ENCODE data around the gene IGLON5. TPM values are rescaled to one million over a fixed set of nuclear protein-coding genes. Genes with fewer than 3 reads are reported as not detected.

IGLON5 gene
- polyA plus RNA-seq, 3 donors, result 0.11 to 1.1 (median 0.28) TPM

DNA sequence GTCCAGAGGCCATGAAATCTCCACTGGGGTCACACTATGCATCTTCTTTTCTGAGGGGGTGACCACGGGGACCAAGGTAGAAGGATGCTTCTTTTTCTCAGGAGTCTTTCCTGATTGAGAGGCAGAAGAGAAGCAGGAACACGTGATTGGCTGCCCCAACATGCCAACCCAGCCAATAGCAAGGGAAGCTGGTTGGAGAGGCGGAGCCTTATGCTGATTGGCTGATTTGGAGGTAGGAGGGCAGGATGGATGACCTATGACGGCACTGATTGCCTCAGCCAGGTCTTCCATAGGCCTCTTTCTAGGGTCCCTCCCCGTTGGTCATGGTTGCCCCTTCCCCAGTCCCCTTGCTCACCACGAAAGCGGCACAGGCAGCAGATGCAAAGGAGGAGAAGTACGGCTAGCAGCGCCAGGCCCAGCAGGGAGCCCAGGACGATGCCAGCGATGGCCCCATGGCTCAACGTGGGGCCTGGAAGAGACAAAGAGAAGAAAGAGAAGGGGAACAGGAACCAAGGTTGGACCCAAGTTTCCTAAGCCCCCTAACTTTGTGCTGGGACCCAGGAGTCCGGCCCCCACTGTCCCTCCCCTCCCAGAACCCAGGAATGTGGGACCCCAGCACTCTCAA lies 22.5 kb downstream of the IGLON5 start:
- H3K27ac ChIP-seq (ENCODE audit: low read depth, low read length), result no peak overlapping the region
- 86 to 93% (median 91%) methylated on average over 11 to 13 of the region's 13 CpGs for WGBS, 3 donors

DNA sequence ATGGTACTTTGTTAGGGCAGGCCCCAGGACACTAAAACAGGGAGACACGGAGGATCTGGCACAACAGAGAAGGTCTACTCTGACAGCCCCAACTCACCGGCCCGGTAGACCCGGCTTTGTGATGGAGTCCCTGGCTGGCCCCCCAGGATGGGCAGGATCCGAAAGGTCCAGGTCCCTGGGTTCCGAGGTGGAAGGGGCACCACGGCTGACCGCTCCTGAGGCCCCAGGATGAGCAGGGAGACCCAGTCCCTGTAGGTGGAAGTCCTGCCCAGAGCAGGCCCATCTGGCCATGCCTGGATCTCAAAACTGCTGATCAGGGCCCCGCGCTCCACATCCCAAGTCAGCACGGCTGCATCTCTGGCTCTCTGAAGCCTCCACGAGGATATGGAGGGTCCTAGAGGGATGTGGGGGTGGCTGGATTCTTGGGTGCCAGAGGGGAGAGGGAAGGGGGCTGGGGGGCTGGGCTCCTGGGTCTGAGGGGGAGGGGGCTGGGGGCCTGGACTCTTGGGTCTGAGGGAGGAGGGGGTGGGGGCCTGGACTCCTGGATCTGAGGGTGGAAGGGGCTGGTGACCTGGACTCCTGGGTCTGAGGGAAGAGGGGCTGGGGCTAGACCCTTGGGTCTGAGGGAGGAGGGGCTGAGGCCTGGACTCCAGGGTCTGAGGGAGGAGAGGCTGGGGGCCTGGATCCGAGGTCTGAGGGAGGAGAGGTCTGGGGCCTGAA lies 25.9 kb downstream of the IGLON5 start:
- H3K27ac ChIP-seq (ENCODE audit: low read depth, low read length), result no peak overlapping the region
- 90 to 95% (median 93%) methylated on average over 13 of the region's 13 CpGs for WGBS, 3 donors

DNA sequence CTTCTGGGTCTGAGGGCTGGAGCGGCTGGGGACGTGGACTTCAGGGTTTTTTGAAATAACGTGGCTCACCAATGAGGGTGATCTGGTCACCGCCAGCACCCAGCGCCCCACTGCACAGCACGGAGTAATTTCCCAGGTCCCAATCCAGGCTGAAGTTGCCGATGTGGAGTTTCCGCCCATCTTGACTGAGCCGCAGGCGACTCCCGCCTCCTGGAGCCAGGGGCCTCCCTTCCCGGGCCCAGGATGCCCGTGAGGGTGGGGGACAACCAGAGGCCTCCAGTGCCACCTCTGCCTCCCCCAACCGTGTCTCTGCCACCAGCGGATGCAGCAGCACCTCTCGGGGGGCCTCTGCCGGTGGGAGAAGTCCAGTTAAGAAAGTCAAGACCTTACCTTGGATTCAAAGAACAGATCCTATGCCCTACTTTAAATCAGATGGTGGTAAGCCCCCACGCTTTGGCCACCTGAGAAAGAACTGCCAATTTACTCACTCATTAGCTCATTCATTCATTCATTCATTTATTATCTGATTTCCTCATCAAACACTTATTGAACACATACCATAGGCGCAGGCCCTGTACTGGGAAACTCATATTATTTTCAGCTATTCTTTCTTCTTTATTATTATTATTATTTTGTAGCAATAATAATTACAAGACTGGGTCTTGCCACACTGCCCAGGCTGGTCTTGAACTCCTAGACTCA lies 26.6 kb downstream of the IGLON5 start:
- no peak overlapping the region for H3K27ac ChIP-seq (ENCODE audit: low read depth, low read length)
- 80 to 91% (median 86%) methylated on average over 17 to 19 of the region's 19 CpGs for WGBS, 3 donors

DNA sequence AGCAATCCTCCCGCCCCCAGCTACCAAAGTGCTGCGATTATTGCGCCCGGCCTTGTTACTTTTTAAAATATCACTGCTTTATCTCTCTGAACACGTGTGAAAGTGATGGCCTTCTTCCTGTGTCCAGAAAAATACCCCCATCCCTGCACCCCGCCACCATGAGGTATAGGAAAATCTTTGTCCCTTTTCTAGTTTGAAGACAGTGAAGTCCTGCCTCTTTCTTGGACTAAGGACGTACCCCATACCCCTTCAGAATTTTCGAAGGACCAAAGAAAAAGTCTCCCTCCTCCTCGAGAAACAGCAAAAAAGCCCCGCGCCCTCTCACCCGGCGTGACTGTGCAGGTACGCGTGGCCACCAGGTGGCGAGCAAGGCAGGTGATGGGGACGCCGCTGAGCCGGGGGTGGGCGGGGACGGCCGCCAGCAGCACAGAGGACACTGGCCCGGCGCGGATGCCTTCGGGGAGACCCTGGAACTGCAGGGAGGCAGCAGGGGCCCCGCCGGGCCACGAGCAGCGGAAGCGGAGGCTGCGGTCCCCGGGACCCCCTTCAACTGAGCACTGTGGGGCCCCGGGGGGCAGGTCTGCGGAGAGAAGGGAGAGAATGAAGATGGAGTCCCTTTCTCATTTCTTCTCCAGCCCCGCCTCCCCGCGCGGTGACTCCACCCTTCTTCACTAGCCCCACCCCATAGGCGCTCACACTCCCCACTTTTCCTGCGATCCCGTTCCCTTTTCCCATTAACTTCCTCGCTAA lies 27.3 kb downstream of the IGLON5 start:
- no peak overlapping the region for H3K27ac ChIP-seq (ENCODE audit: low read depth, low read length)
- WGBS, 3 donors, result 4% methylated on average over 30 to 43 of the region's 43 CpGs

DNA sequence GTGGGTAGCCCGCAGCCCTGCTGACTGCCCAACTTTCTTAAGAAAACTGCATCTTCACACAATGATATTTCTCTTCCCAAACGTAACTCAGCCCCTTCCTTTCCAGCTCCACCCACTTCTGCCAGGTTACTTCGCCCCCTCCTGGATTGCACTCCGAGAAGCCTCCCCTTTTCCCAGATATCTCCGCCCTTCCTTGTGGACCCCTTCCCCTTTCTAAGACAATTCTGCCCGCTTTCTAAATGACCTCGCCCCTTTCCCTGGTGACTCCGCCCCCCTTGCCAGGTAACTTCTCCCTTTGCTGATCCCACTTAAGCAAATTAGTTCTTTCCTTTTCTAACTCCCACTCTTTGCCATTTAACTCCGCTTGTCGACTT lies 27.9 kb downstream of the IGLON5 start:
- WGBS, 3 donors, result 0 to 1% (median 0%) methylated on average over 10 of the region's 10 CpGs
- no peak overlapping the region for H3K27ac ChIP-seq (ENCODE audit: low read depth, low read length)

DNA sequence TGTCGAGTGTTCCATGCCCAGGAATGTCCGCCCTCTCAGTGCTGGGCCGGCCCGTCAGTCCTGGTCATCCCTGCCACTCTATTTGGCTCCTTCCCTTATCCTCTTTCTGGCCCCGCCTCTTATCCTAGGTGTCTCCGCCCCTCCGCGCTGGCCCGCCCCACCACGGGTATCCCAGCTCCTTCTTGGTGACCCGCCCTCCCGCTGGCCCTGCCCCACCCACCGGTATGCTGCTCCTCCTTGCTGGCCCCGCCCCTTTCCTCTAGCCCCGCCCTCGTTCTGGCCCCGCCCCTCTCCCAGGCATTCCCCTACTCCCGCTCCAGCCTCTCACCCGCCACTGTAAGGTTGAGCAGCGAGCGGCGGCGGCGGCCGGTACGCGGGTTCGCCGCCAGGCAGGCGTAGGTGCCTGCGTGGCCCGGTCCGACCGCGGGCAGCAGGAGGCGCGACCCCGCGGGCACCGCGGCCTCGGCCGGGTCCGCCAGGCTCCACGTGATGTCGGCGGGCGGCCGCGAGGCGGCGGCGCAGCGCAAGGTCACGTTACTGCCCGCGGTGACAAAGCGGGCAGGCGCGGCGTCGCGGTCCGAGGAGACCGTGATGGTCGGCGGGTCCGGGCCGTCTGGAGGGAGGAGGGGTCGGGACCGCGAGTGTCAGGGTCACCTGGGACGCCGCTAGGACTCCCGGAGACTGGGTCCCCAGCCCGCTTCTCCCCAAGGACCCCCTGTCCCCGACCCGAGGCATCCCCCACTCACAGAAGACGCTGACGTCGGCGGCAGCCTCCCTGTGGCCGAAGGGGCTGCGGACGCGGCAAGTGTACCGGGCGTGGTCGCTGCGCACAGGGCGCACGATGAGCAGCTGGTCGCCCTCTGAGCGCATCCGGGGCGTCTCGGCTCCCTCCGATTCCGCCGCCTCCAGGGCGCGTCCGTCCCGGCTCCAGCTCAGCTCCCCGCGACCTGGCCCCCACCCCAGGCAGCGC lies 28.5 kb downstream of the IGLON5 start:
- 0 to 4% (median 2%) methylated on average over 94 to 107 of the region's 107 CpGs for WGBS, 3 donors
- no peak overlapping the region for H3K27ac ChIP-seq (ENCODE audit: low read depth, low read length)

DNA sequence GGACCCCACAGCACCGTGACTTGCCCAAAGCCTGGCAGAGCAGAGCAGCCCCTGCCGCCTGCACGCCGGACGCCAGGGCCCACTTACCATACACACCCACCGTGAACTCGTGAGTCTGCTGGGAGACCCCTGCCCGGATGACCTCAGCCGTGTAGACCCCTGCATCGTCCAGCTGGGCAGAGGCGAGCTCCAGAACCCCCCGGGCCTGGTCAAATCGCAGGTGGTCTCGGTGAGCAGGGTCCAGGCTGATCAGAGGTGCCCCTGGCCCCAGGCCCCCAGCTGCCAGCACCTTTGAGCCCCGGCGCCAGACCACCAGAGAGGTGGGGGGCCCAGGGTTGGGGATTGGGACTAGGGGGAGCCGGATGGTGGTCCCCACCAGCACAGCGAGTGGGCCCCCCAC lies 29.6 kb downstream of the IGLON5 start:
- WGBS, 3 donors, result 90 to 96% (median 95%) methylated on average over 18 of the region's 18 CpGs
- H3K27ac ChIP-seq (ENCODE audit: low read depth, low read length), result no peak overlapping the region

DNA sequence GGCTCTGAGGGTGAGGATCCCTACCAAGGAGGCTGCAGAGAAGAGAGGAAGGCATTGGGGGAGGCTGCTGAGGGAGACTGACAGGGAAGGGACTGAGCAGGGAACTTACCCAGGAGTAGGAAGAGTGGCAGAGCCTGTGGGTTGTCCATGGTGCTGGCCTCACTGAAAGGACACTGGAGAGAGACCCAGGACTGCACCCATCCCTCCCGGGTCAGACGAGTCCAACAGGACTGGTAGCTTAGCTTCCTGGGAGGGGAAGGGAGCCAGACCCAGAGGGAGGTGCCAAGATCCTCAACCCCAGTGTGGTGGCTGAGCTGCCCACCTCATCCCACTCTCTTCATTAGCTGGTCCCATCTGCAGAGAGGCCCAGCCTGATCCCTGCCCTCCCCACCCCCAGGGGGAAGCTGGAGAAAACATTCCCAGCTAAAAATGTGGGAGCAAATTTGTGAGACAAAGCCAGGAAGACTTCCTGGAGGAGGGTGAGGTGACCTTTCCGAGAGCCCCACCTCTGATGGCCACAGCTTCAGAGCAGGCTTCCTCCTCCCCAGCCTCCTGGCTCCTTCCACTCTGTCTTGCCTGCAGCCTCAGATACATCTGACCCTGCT lies 30.6 kb downstream of the IGLON5 start, which contains the start of gene VSIG10L:
Gene VSIG10L, minus strand, starts transcription at position 164 of the 605 bp plus-strand sequence. Its CDS starts 15 bp downstream, at position 149.
- 47 to 100% (median 58%) methylated on average over 1 to 3 of the region's 3 CpGs for WGBS, 3 donors
- H3K27ac ChIP-seq (ENCODE audit: low read depth, low read length), result no peak within 1 kb of the TSS

DNA sequence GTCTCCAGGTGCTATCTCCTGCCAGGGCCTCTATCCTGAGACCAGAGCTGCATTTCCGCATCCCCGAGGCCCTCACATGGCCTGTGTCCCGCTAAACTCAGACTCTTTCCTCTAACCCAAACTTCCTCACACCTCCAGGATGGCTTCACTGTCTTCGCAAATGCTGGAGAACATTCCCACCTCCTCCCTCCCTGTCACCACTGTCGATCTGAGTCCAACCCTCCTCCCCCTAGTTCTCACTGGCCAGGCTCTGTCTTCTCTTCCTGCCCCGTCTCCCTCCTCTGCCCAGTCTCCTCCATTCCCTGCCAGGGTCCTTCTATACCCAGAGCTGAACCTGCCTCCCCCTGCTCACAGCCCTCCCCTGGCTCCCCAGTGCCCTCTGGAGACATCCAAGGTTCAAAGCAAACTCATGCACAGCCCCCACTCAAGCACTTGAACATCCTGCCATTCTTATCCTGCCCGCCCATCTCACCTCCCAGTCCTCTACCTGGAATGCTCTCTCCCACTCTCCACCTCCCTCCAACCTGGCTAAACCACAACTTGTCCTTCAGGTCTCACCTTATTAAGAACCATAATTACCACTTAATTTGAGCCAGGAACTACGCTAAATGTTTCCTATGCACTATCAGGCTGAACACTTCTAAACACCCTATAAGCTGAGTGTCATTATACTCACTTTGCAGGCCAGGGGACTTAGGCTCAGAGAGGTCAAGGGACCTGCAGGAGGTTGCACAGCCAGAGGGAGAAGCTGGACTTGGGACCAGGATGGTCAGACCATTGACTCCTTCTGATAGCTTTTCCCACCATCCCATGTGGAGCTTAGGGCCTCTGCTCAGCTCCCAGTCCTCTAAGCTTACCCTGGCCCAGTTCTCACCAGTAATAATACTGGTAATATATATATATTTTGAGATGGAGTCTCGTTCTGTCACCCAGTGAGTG lies 31.5 kb downstream of the IGLON5 start:
- WGBS, 3 donors, result 46 to 55% (median 50%) methylated on average over 9 of the region's 9 CpGs
- no peak overlapping the region for H3K27ac ChIP-seq (ENCODE audit: low read depth, low read length)

DNA sequence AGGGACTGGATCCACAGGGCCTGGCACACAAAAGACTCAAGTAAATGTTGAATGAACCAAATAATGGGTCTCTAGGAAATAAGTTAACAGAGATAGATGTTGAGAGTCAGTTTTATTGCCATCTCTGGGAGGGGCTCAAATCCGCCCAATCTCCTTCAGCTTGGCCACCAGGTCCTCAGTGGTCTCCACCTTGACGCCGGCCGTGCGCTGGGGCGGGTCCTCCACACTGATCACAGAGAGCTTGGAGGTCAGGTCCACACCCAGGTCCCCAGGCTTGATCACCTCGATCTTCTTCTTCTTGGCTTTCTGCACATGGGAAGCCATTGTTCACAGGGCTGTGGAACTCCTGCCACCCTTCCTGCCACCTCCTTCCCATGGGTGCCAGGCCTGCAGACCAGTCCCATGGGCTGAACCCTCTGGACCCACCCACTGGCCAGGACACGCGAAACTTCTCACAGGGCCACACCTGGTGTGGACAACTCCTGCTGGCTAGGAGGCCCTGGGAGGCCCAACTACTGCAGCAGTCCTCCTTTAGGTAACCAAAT lies 33.7 kb downstream of the IGLON5 start:
- no peak overlapping the region for H3K27ac ChIP-seq (ENCODE audit: low read depth, low read length)
- 95 to 97% (median 96%) methylated on average over 9 of the region's 9 CpGs for WGBS, 3 donors

DNA sequence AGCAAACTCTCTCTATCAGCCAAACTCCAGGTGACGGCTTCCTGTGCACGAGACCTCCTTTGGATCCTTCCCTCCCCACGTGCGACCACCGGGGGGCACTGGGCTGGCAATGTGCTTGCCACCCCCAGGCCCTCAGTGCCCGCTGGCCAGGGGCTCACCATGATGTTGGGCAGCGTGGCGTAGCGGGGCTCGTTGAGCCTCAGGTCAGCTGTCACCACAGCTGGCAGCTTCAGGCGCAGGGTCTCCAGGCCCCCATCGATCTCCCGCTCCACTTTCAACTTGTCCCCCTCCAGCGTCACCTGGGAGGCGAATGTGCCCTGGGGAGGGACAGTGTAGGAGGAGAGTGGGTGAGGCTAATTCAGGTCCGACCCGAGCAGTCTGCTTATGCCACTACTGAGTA lies 35.3 kb downstream of the IGLON5 start:
- H3K27ac ChIP-seq (ENCODE audit: low read depth, low read length), result no peak overlapping the region
- WGBS, 3 donors, result 88 to 95% (median 92%) methylated on average over 17 of the region's 17 CpGs

DNA sequence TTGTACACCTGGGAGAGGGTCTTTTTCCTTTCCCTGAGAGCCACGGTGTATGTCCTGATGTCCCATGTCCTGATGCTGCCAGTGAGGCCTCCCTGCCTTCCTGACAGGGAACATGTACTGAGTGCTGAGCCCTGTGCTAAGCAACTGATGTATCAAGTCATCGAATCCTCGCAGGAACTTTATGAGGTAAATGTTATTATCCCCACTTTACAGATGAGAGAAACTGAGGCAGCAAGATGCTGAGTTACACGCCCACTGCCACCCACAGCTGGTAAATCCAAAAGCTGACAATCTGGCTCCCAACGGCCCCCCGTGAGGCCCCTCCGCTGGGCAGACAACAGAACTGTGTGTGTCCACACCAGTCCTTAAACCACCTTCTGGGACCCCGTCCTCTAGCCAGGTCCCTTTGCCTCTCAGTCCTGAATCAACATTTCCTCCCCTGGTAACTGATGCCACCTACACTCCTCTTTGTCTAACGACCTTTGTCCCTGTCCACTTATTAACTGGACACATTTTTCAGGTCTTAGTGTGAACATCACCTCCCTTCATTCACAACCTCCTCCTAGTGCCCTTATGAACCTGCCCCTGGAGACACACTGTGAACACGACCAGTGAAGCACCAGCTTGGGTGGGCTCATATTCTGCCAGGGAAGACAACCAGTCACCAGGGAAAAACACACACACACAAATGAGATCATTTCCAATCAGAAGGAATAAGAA lies 35.9 kb downstream of the IGLON5 start:
- no peak overlapping the region for H3K27ac ChIP-seq (ENCODE audit: low read depth, low read length)
- 78 to 89% (median 86%) methylated on average over 10 of the region's 10 CpGs for WGBS, 3 donors

DNA sequence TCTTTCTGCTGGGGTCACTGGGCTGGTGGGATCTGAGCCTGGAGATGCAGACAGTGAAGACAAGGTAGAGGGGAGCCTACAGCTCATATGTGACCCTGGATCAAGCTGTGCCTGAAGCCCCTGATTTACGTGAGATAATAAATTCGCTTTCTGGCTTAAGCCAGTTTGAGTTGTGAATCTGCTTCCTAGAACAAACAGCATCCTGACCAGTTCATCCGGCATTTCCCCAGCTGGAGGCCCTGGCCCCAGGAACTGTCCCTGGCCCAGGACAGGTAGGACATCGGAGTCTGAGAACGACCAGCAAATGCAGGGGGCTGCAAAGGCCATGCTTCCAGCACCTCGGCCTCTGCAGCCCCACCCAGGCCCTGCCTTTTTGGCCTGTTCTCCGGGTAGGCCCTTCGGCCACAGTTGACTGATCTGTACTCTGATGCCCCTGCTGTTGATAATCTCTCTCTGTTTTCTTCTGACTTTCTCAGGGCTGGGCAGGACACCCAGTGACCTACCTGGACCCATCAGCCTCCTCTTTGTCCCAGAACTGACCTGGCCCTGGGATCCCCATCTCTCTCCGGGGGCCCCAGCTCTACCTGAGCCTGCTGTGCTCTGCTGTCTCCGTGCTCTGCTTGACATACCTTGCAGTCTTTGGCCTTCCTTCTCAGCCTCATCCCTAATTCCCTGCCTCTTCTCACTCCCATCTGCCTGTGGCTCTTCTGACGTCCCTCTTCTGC lies 40.0 kb downstream of the IGLON5 start:
- no peak overlapping the region for H3K27ac ChIP-seq (ENCODE audit: low read depth, low read length)
- 95 to 98% (median 96%) methylated on average over 11 of the region's 11 CpGs for WGBS, 3 donors

DNA sequence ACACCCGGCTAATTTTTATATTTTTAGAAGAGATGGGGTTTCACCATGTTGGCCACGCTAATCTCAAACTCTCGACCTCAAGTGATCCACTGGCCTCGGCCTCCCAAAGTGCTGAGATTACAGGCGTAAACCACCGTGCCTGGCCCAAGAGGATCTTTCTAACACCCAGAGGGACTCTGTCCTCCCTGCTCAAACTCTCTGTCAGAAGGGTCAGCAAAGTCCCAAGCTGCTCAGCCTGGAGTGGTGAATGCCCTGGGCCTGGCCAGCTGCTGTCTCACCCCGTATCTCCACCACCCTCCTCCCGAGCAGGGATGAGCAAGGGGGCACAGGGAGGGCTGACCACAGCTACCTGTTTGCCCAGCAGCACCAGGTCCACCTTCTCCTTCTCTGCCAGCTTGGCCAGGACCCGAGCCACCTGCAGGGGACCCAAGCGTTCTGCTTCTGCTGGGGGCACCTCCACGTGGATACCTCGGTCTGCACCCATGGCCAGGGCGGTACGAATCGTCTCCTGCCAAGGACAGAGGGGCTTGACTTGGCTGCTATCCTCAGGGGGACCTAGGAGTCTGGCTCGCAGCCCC lies 41.4 kb downstream of the IGLON5 start:
- WGBS, 3 donors, result 90 to 97% (median 97%) methylated on average over 16 of the region's 16 CpGs
- H3K27ac ChIP-seq (ENCODE audit: low read depth, low read length), result no peak overlapping the region

All from adipose tissue (tissue), 3 donors.